Endothelial cell of umbilical vein (primary cell): ENCODE measurements around the gene CLSTN2. TPM values are rescaled to one million over a fixed set of nuclear protein-coding genes. Genes with fewer than 3 reads are reported as not detected.

ENCODE experiments used
- BruUV-seq: library from RNA; stranded (reverse); fragments of 400-500 nt; replicated peaks from 2 replicates; lab custom pipeline; 2021; lab: Mats Ljungman, UMichigan
- CTCF ChIA-PET: fragments of 300-600, 350-600 bp; sonication (Branson Sonifier 250); formaldehyde crosslinking; loops from one replicate; lab custom pipeline; 2021; ENCODE audit warnings: antibody characterized with exemption, inconsistent platforms; lab: Charles Lee
- POLR2A ChIA-PET: fragments of 300-600, 350-600 bp; sonication (Branson Sonifier 250); formaldehyde crosslinking; loops from one replicate; lab custom pipeline; 2021; ENCODE audit warnings: antibody characterized with exemption, inconsistent platforms; lab: Charles Lee
- DNase-seq: peaks from one replicate; pipeline ENCODE4 v3.0.0-alpha.2; 2011; ENCODE audit warnings: low read depth, low spot score
- FAIRE-seq: peaks from 2 replicates; lab custom pipeline; 2011; peaks lifted over from hg19 to GRCh38; lab: Jason Lieb, UNC
- H2AFZ ChIP-seq: 2 replicates; pipeline ENCODE4 v1.6.0; 2012; ENCODE audit warnings: low read depth, low read length, control low read depth, inconsistent platforms
- H3K27ac ChIP-seq: 2 replicates; pipeline ENCODE4 v1.5.1; 2011; ENCODE audit warnings: low read depth, mild to moderate bottlenecking, control low read depth, low read length, moderate library complexity; ENCODE audit not compliant: insufficient read depth
- H3K27me3 ChIP-seq, 2 experiments: 2 replicates each; pipeline versions ENCODE4 v1.6.0 to v1.6.1; 2011; ENCODE audit warnings: low read length in 2 of 2, mixed read lengths in 1 of 2; ENCODE audit not compliant: control insufficient read depth in 2 of 2, insufficient read depth in 2 of 2
- H3K36me3 ChIP-seq, 2 experiments: 2 replicates in 1 of 2; 3 replicates in 1 of 2; pipeline ENCODE4 v1.5.1; 2011; ENCODE audit warnings: low read length in 2 of 2, mild to moderate bottlenecking in 1 of 2, moderate library complexity in 1 of 2; ENCODE audit not compliant: control insufficient read depth in 2 of 2, insufficient read depth in 2 of 2; ENCODE audit errors: extremely low read depth in 1 of 2
- H3K4me1 ChIP-seq: 3 replicates; pipeline ENCODE4 v1.5.1; 2011; ENCODE audit warnings: mild to moderate bottlenecking, low read length; ENCODE audit not compliant: control insufficient read depth, insufficient read depth; ENCODE audit errors: extremely low read depth
- H3K4me2 ChIP-seq: 2 replicates; pipeline ENCODE4 v1.6.1; 2011; ENCODE audit warnings: low read length, control low read depth, mixed read lengths; ENCODE audit not compliant: insufficient read depth
- H3K4me3 ChIP-seq, 3 experiments: fragments of 200-600 bp in 1 of 3; sonication (generic), shearing (Covaris generic) in 1 of 3; replicated peaks in 1 of 3; 2 replicates each; pipeline ENCODE4 v1.5.1; 2011 to 2016; ENCODE audit warnings: control low read depth in 3 of 3, low read length in 3 of 3, mild to moderate bottlenecking in 2 of 3, inconsistent platforms in 1 of 3, low read depth in 1 of 3, moderate library complexity in 1 of 3; ENCODE audit not compliant: insufficient read depth in 1 of 3
- H3K79me2 ChIP-seq: 2 replicates; pipeline ENCODE4 v1.6.0; 2012; ENCODE audit warnings: low read length, inconsistent platforms; ENCODE audit not compliant: control insufficient read depth, insufficient read depth
- H3K9ac ChIP-seq: replicated peaks from 2 replicates; pipeline ENCODE3; 2011; ENCODE audit warnings: low read length, control low read depth; ENCODE audit not compliant: insufficient read depth; ENCODE audit errors: extremely low read depth
- H3K9me1 ChIP-seq: replicated peaks from 3 replicates; pipeline ENCODE4 v1.6.0; 2011; ENCODE audit warnings: mild to moderate bottlenecking, low read length; ENCODE audit not compliant: control insufficient read depth, insufficient read depth; ENCODE audit errors: extremely low read depth
- H3K9me3 ChIP-seq: replicated peaks from 2 replicates; pipeline ENCODE4 v1.5.1; 2012; ENCODE audit warnings: low read length, inconsistent platforms; ENCODE audit not compliant: control insufficient read depth, insufficient read depth
- H4K20me1 ChIP-seq: replicated peaks from 2 replicates; pipeline ENCODE3; 2011; ENCODE audit warnings: mild to moderate bottlenecking, low read length; ENCODE audit not compliant: control insufficient read depth, insufficient read depth; ENCODE audit errors: extremely low read depth
- EZH2 ChIP-seq: IDR thresholded peaks from 2 replicates; pipeline ENCODE4 v1.6.1; 2012; ENCODE audit warnings: borderline replicate concordance, low read depth, mild to moderate bottlenecking, moderate library complexity, low read length, inconsistent platforms; ENCODE audit not compliant: severe bottlenecking
- FOS ChIP-seq: IDR thresholded peaks from 2 replicates; pipeline ENCODE4 v1.6.1; 2011; ENCODE audit warnings: mild to moderate bottlenecking, low read length, moderate library complexity, borderline replicate concordance; ENCODE audit not compliant: insufficient read depth
- JUN ChIP-seq: IDR thresholded peaks from 2 replicates; pipeline ENCODE4 v1.6.1; 2011; ENCODE audit warnings: borderline replicate concordance, low read depth; ENCODE audit not compliant: insufficient read length, insufficient read depth
- MYC ChIP-seq: IDR thresholded peaks from one replicate; pipeline ENCODE4 v1.6.1; 2011; ENCODE audit warnings: mild to moderate bottlenecking, low read depth, low read length
- POLR2A ChIP-seq: IDR thresholded peaks from 2 replicates; pipeline ENCODE4 v1.6.1; 2012; ENCODE audit warnings: low read depth, mild to moderate bottlenecking, control low read depth, low read length
- POLR2AphosphoS5 ChIP-seq: IDR thresholded peaks from 2 replicates; pipeline ENCODE4 v1.6.1; 2012; ENCODE audit warnings: low read depth, mild to moderate bottlenecking, control low read depth, low read length, moderate library complexity; ENCODE audit not compliant: insufficient read depth
- dilution Hi-C: fragments of 300-500 bp; cut with MboI; formaldehyde crosslinking; loops from one replicate; pipeline ENCODE4 v1.15.0; 2019; ENCODE audit warnings: low sequenced_read_pairs; ENCODE audit not compliant: extremely low pct_ligation_motif_present
- intact Hi-C: fragments of 100-400 bp; cut with micrococcal nuclease; formaldehyde crosslinking; loops from one replicate; pipeline ENCODE4 v1.10.0; 2022
- polyA plus RNA-seq, 4 experiments: library from polyadenylated mRNA; depleted of rRNA in 3 of 4; stranded (reverse) in 3 of 4; unstranded in 1 of 4; fragments of >200 nt; gene quantifications; 2 replicates each; pipeline versions ENCODE4 v1.2.1 to v1.2.3, GENCODE V29; 2011 to 2012; ENCODE audit warnings: missing spikeins in 1 of 4
- total RNA-seq: library from RNA; stranded (reverse); gene quantifications from 2 replicates; pipeline ENCODE4 v1.2.3, GENCODE V29; 2021
- TF ChIP-seq, protein P1 (sequence below), 2 donors: IDR thresholded peaks; 1 replicate in 1 of 2; 2 replicates in 1 of 2; pipeline ENCODE4 v1.5.1; 2011; ENCODE audit warnings: low read length in 2 of 2, mild to moderate bottlenecking in 2 of 2, moderate library complexity in 2 of 2, control low read depth in 1 of 2, inconsistent platforms in 1 of 2, low read depth in 1 of 2; ENCODE audit not compliant: insufficient read depth in 1 of 2; ENCODE audit errors: extremely low read depth in 1 of 2

The CLSTN2 gene
- total and polyA plus RNA-seq, 2 donors (not counting 3 experiments of a cell fraction or from before 2014, with no cell fraction given): 0.26 to 0.38 TPM

DNA sequence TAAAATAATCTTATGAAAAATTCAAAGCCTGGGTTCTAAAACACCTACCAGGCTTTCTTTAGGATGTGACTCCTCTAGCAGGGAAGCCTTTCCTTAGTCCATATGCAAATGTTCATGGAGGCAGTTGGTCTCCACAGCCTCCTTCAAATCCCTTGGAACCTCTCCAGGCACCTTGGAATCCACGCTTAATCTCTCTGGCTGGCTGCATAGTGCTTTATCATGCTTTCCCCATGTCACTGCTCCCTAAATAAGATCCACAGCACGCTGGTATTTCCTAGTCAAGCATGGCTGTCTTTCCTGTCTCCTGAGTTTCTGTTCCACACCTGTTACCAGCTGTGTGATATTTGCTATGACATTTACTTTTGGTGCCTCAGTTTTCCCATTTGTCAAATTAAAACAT, 71.3 kb downstream of the CLSTN2 start:
- ChIA-PET CTCF (no interaction called here), POLR2A (no interaction called here)
- no peaks in the 10 kb centered on the region for H3K36me3 ChIP-seq
- no peaks in the 10 kb centered on the region for H3K27me3 ChIP-seq
- no peak overlapping the region for H3K27ac ChIP-seq
- no peak overlapping the region for H3K9ac ChIP-seq
- no peaks in the 10 kb centered on the region for H3K79me2 ChIP-seq
- H3K9me1 ChIP-seq: no peaks in the 10 kb centered on the region
- BruUV-seq: no TSS peak
- no peaks in the 10 kb centered on the region for H3K9me3 ChIP-seq
- H2AFZ ChIP-seq: no peak overlapping the region
- intact Hi-C loops (no loop called here), dilution Hi-C loops (no loop called here)
- FAIRE-seq (no peak), DNase-seq (no peak)
- no peaks in the 10 kb centered on the region for H3K4me1 ChIP-seq
- no peaks in the 10 kb centered on the region for H4K20me1 ChIP-seq
- no peak overlapping the region for H3K4me2 ChIP-seq
- no peak overlapping the region for H3K4me3 ChIP-seq
- TF ChIP-seq POLR2A: no peak
- TF ChIP-seq FOS: no peak
- TF ChIP-seq POLR2AphosphoS5: no peak
- TF ChIP-seq JUN: no peak
- no peak for TF ChIP-seq MYC
- TF ChIP-seq, protein P1, sequence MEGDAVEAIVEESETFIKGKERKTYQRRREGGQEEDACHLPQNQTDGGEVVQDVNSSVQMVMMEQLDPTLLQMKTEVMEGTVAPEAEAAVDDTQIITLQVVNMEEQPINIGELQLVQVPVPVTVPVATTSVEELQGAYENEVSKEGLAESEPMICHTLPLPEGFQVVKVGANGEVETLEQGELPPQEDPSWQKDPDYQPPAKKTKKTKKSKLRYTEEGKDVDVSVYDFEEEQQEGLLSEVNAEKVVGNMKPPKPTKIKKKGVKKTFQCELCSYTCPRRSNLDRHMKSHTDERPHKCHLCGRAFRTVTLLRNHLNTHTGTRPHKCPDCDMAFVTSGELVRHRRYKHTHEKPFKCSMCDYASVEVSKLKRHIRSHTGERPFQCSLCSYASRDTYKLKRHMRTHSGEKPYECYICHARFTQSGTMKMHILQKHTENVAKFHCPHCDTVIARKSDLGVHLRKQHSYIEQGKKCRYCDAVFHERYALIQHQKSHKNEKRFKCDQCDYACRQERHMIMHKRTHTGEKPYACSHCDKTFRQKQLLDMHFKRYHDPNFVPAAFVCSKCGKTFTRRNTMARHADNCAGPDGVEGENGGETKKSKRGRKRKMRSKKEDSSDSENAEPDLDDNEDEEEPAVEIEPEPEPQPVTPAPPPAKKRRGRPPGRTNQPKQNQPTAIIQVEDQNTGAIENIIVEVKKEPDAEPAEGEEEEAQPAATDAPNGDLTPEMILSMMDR (IDR thresholded peaks at IDR 0.05; ENCODE audit: extremely low read depth in 1 of 2, insufficient read depth in 1 of 2, low read depth in 1 of 2, low read length in 2 of 2): no peak
- TF ChIP-seq EZH2: no peak
